NT2/D1 (cell line): ENCODE data around the gene ANKRD31.

Experiments used
- DNase-seq: peaks from one replicate; pipeline ENCODE4 v3.0.0-alpha.2; 2011; ENCODE audit warnings: low read depth, low spot score
- H3K27me3 ChIP-seq: 2 replicates; pipeline ENCODE4 v1.6.0; 2011; ENCODE audit warnings: mild to moderate bottlenecking; ENCODE audit not compliant: insufficient read length, insufficient read depth
- H3K36me3 ChIP-seq: 2 replicates; pipeline ENCODE4 v1.6.1; 2011; ENCODE audit warnings: mild to moderate bottlenecking, low read length, mixed read lengths; ENCODE audit not compliant: insufficient read depth, insufficient read length
- H3K4me1 ChIP-seq: 2 replicates; pipeline ENCODE4 v1.5.1; 2011; ENCODE audit not compliant: insufficient read depth, insufficient read length
- H3K4me3 ChIP-seq: 2 replicates; pipeline ENCODE4 v1.5.1; 2011; ENCODE audit warnings: low read depth; ENCODE audit not compliant: insufficient read length
- H3K9ac ChIP-seq: 2 replicates; pipeline ENCODE4 v1.6.0; 2011; ENCODE audit warnings: low read depth; ENCODE audit not compliant: insufficient read length
- H3K9me3 ChIP-seq: 2 replicates; pipeline ENCODE4 v1.5.1; 2011; ENCODE audit warnings: mild to moderate bottlenecking, low read length; ENCODE audit not compliant: insufficient read depth
- SUZ12 ChIP-seq: IDR thresholded peaks from 2 replicates; pipeline ENCODE4 v1.6.1; 2011; ENCODE audit not compliant: insufficient read length, insufficient read depth; ENCODE audit errors: extremely low read depth
- YY1 ChIP-seq: IDR thresholded peaks from 2 replicates; pipeline ENCODE4 v1.6.1; 2011; ENCODE audit not compliant: insufficient read length, insufficient read depth
- ZNF274 ChIP-seq: IDR thresholded peaks from 2 replicates; pipeline ENCODE4 v1.6.1; 2011; ENCODE audit warnings: mild to moderate bottlenecking, low read depth, low read length

The ANKRD31 gene

GRCh38 chr5:75245023-75245422 lies 8.3 kb upstream of the ANKRD31 start:
- Histone ChIP-seq H3K27me3 (no peaks in the 10 kb centered on the region), H3K36me3 (no peaks in the 10 kb centered on the region), H3K4me3 (no peak overlapping the region), H3K4me1 (no peaks in the 10 kb centered on the region), H3K9me3 (no peaks in the 10 kb centered on the region), H3K9ac (no peak overlapping the region)
- DNase-seq = no peak
- TF ChIP-seq ZNF274 = no peak
- no peak for TF ChIP-seq YY1
- TF ChIP-seq SUZ12 = no peak

DNA sequence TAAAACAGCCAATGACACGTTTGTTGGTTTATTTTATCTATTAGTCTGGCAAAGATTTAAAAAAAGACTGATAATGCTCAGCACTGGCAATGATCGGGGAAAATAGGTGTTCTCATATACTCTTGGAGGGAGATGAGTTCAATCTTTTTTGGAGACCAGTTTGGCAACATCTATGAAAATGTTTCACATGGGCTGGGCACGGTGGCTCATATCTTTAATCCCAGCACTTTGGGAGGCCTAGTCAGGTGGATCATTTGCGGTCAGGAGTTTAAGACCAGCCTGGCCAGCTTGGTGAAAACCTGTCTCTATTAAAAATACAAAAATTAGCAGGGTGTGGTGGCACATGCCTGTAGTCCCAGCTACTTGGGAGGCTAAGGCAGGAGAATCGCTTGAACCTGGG lies 6.8 kb upstream of the ANKRD31 start:
- Histone ChIP-seq H3K9ac (no peak overlapping the region), H3K9me3 (no peaks in the 10 kb centered on the region), H3K36me3 (no peaks in the 10 kb centered on the region), H3K4me3 (no peak overlapping the region), H3K4me1 (no peaks in the 10 kb centered on the region), H3K27me3 (no peaks in the 10 kb centered on the region)
- DNase-seq = no peak
- TF ChIP-seq SUZ12 = no peak
- no peak for TF ChIP-seq YY1
- no peak for TF ChIP-seq ZNF274

DNA sequence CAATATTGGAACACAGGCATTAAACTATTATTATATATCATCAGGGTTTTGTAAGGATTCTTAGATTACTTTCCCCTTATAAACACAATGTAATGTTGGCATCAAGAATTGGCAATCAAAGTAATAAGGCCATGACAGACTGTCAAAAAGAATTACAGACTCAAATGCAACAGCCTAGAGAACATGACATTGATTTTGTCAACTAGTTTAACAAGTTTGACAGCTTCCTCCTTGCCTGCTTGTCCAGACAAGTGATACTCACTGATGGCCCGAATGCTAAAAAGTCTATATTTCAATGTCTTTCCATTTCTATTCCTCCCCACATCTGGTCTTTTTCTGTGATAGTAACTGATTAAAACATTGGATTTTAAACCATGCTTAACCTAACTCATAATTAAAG lies 6.4 kb upstream of the ANKRD31 start:
- Histone ChIP-seq H3K9ac (no peak overlapping the region), H3K36me3 (no peaks in the 10 kb centered on the region), H3K4me3 (no peak overlapping the region), H3K9me3 (no peaks in the 10 kb centered on the region), H3K27me3 (no peaks in the 10 kb centered on the region), H3K4me1 (no peaks in the 10 kb centered on the region)
- TF ChIP-seq ZNF274 (no peak), YY1 (no peak), SUZ12 (no peak)
- DNase-seq = no peak

DNA sequence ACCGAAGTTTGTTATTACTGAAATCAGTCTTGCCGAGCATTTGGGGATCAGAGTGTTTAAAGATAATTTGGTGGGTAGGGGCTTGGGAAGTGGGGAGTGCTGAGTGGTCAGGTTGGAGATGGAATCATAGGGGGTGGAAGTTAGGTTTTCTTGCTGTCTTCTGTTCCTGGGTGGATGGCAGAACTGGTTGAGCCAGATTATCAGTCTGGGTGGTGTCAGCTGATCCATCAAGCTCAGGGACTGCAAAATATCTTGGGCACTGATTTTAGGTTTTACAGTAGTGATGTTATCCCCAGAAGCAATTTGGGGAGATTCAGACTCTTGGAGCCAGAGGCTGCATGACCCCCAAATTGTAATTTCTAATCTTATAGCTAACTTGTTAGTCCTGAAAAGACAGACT lies 5.4 kb upstream of the ANKRD31 start:
- no peaks in the 10 kb centered on the region for H3K36me3 ChIP-seq
- TF ChIP-seq ZNF274 = no peak
- TF ChIP-seq YY1 = no peak
- TF ChIP-seq SUZ12 = no peak
- no peaks in the 10 kb centered on the region for H3K4me1 ChIP-seq
- H3K27me3 ChIP-seq = no peaks in the 10 kb centered on the region
- no peak overlapping the region for H3K4me3 ChIP-seq
- no peak for DNase-seq
- no peak overlapping the region for H3K9ac ChIP-seq
- H3K9me3 ChIP-seq = no peaks in the 10 kb centered on the region

DNA sequence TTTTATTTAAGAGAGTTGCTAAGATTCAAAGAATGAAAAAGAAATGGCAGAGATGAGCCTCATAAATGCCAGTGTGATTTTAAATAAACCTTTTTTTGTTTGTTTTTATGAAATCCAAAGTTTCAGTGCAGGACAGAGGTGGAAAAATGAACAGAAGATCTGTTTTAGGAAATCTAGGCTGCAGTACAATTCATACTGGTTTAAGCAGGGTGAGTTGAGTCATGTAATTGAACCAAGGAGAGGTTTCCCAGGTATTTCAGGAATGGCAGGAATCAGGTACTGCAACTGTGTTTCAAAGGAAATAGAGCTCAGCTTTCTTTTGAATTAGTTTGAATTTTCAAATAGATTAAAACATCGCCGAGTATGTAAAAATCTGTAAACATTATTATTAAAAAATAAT lies 3.0 kb upstream of the ANKRD31 start:
- no peak overlapping the region for H3K9ac ChIP-seq
- TF ChIP-seq ZNF274 (no peak), YY1 (no peak), SUZ12 (no peak)

DNA sequence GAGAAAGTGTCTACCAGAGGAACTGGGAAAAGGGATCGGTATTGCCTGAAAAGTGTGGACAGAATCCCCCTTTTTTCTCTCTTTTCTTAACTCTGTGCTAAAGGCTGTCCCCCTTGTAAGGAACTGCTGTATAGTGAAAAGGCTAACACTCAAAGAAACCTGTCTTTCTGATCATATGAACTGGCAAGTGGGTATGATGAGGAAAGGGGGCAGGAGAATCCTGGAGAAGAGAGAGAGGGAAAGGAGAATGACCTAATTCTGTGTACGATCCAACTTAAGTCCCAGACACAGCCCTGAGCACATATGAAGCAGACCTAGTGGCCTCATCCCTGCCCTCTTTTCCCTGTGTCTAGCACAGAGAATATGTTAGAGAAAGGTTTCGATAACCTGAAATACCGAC lies 967 bp downstream of the ANKRD31 start:
- peak overlapping the region; percentile 85 for H3K9ac ChIP-seq
- H3K4me3 ChIP-seq = peak overlapping the region; percentile 63
- no peaks in the 10 kb centered on the region for H3K36me3 ChIP-seq
- DNase-seq = no peak
- H3K9me3 ChIP-seq = no peaks in the 10 kb centered on the region
- no peak for TF ChIP-seq ZNF274
- H3K27me3 ChIP-seq = no peaks in the 10 kb centered on the region
- H3K4me1 ChIP-seq = no peaks in the 10 kb centered on the region

More for the DNA sequence above, 3.0 kb upstream of the ANKRD31 start:
- Histone ChIP-seq H3K36me3 (no peaks in the 10 kb centered on the region), H3K9me3 (no peaks in the 10 kb centered on the region), H3K4me3 (no peak overlapping the region), H3K27me3 (no peaks in the 10 kb centered on the region), H3K4me1 (no peaks in the 10 kb centered on the region)
- no peak for DNase-seq

- no peaks in the 10 kb centered on the region for H3K9me3 ChIP-seq
- TF ChIP-seq ZNF274 = no peak
- DNase-seq = no peak
- H3K36me3 ChIP-seq = no peaks in the 10 kb centered on the region
- no peaks in the 10 kb centered on the region for H3K27me3 ChIP-seq
- no peak overlapping the region for H3K9ac ChIP-seq
- H3K4me1 ChIP-seq = no peaks in the 10 kb centered on the region
- H3K4me3 ChIP-seq = no peak overlapping the region
These were observed 2.4 kb downstream of the ANKRD31 start for GRCh38 chr5:75234251-75234650.

DNA sequence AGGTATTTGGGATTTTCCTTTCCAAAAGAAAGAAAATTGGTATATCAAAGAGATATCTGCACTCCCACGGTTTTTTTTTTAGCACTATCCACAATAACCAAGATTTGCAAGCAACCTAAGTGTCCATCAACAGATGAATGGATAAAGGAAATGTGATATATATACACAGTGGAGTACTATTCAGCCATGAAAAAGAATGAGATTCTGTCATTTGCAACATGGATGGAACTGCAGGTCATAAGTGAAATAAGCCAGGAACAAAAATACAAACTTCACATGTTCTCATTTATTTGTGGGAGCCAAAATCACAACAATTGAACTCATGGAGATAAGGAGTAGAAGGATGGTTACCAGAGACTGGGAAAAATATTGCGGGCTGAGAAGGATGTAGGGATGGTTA lies 9.8 kb downstream of the ANKRD31 start:
- TF ChIP-seq YY1 = no peak
- TF ChIP-seq ZNF274 = no peak
- TF ChIP-seq SUZ12 = no peak
- H3K36me3 ChIP-seq = no peaks in the 10 kb centered on the region
- DNase-seq = no peak

More for the DNA sequence above, 9.8 kb downstream of the ANKRD31 start:
- Histone ChIP-seq H3K4me3 (no peak overlapping the region), H3K9me3 (no peaks in the 10 kb centered on the region), H3K9ac (no peak overlapping the region), H3K4me1 (no peaks in the 10 kb centered on the region), H3K27me3 (no peaks in the 10 kb centered on the region)
